Ovary (tissue), 3 donors: Measurements from ENCODE around the gene CAMTA1.

Experiments used
- POLR2A ChIP-seq: fragments of 450-650 bp; IDR thresholded peaks from one replicate; pipeline ENCODE4 v1.6.1; 2017; ENCODE audit warnings: antibody characterized with exemption, mild to moderate bottlenecking, moderate library complexity
- TF ChIP-seq, protein P1 (sequence below), 3 donors: fragments of 450-650 bp in 2 of 3; fragments of 200-600 bp in 1 of 3; IDR thresholded peaks; one replicate each; pipeline versions ENCODE4 v1.5.1 to v1.8.0; 2016 to 2022; ENCODE audit warnings: antibody characterized with exemption in 3 of 3, mild to moderate bottlenecking in 1 of 3
- donor health status: DM: no; HTN: no; CAD: no.

DNA sequence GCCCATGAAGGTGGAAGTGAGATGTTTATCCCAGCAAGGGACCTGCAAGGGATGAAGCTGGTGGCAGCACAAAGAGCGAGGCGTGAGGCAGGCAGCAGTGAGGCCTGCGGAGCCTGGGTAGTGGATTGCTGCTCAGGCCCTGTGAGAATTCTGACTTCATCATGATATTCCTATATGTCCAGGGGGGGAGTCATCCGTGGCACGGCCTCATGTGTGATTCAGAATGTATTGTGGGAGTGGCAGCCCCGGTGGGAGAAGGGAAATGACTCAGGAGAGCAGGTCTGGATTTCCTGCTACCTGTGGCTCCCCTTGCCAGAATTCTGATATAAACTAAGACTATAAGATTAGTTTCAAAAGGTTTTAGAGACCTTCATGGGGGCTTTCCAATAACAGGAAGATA lies 240.9 kb downstream of the CAMTA1 start:
- TF ChIP-seq, protein P1, sequence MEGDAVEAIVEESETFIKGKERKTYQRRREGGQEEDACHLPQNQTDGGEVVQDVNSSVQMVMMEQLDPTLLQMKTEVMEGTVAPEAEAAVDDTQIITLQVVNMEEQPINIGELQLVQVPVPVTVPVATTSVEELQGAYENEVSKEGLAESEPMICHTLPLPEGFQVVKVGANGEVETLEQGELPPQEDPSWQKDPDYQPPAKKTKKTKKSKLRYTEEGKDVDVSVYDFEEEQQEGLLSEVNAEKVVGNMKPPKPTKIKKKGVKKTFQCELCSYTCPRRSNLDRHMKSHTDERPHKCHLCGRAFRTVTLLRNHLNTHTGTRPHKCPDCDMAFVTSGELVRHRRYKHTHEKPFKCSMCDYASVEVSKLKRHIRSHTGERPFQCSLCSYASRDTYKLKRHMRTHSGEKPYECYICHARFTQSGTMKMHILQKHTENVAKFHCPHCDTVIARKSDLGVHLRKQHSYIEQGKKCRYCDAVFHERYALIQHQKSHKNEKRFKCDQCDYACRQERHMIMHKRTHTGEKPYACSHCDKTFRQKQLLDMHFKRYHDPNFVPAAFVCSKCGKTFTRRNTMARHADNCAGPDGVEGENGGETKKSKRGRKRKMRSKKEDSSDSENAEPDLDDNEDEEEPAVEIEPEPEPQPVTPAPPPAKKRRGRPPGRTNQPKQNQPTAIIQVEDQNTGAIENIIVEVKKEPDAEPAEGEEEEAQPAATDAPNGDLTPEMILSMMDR (IDR thresholded peaks at IDR 0.05), result no peak
- TF ChIP-seq POLR2A, result no peak
